GM21381 (cell line): ENCODE measurements around the gene BCL2L1.

Source experiments
- ATAC-seq: cut with Tn5 transposase; IDR thresholded peaks from one replicate; pipeline ENCODE4 v1.9.1; 2021; ENCODE audit warnings: mild to moderate bottlenecking, moderate library complexity; ENCODE audit not compliant: unreplicated experiment

Gene BCL2L1

GRCh38 chr20:31615416-31615815 is 107.3 kb downstream of the BCL2L1 start:
- no peak for ATAC-seq
